Measurements from ENCODE around the gene CAST.

Gene CAST

GRCh38 chr5:96763026-96763425 is 100.8 kb downstream of the CAST start:
- Histone ChIP-seq H3K4me1 (ENCODE audit: control insufficient read depth, insufficient read depth, low read length) (no peaks in the 10 kb centered on the region), H3K9me3 (ENCODE audit: control insufficient read depth, insufficient read depth, low read length) (no peaks in the 10 kb centered on the region), H3K4me3 (ENCODE audit: low read depth, low read length) (no peak overlapping the region), H3K27me3 (ENCODE audit: control insufficient read depth, insufficient read depth, low read length) (no peaks in the 10 kb centered on the region), H3K27ac (ENCODE audit: low read depth, low read length) (no peak overlapping the region), H3K36me3 (ENCODE audit: control insufficient read depth, insufficient read depth, low read length) (peaks cover 27% of the 10 kb centered on the region), H3K9ac (ENCODE audit: low read depth, low read length) (no peak overlapping the region)

- H3K4me1 ChIP-seq (ENCODE audit: control insufficient read depth, insufficient read depth, low read length): peaks cover 7% of the 10 kb centered on the region
- peaks cover 42% of the 10 kb centered on the region for H3K36me3 ChIP-seq (ENCODE audit: control insufficient read depth, insufficient read depth, low read length)
- H3K9me3 ChIP-seq (ENCODE audit: control insufficient read depth, insufficient read depth, low read length): no peaks in the 10 kb centered on the region
- H3K4me3 ChIP-seq (ENCODE audit: low read depth, low read length): no peak overlapping the region
- H3K27me3 ChIP-seq (ENCODE audit: control insufficient read depth, insufficient read depth, low read length): no peaks in the 10 kb centered on the region
- no peak overlapping the region for H3K9ac ChIP-seq (ENCODE audit: low read depth, low read length)
- no peak overlapping the region for H3K27ac ChIP-seq (ENCODE audit: low read depth, low read length)
Measured at GRCh38 chr5:96765043-96765442, 102.9 kb downstream of the CAST start.

- Histone ChIP-seq H3K9me3 (ENCODE audit: control insufficient read depth, insufficient read depth, low read length) (no peaks in the 10 kb centered on the region), H3K27ac (ENCODE audit: low read depth, low read length) (no peak overlapping the region), H3K27me3 (ENCODE audit: control insufficient read depth, insufficient read depth, low read length) (no peaks in the 10 kb centered on the region), H3K36me3 (ENCODE audit: control insufficient read depth, insufficient read depth, low read length) (peaks cover 55% of the 10 kb centered on the region), H3K4me3 (ENCODE audit: low read depth, low read length) (no peak overlapping the region), H3K4me1 (ENCODE audit: control insufficient read depth, insufficient read depth, low read length) (peaks cover 7% of the 10 kb centered on the region), H3K9ac (ENCODE audit: low read depth, low read length) (no peak overlapping the region)
Measured at GRCh38 chr5:96768708-96769251, 106.6 kb downstream of the CAST start.

- H3K36me3 ChIP-seq (ENCODE audit: control insufficient read depth, insufficient read depth, low read length): peaks cover 64% of the 10 kb centered on the region
- no peak overlapping the region for H3K4me3 ChIP-seq (ENCODE audit: low read depth, low read length)
- peaks cover 7% of the 10 kb centered on the region for H3K4me1 ChIP-seq (ENCODE audit: control insufficient read depth, insufficient read depth, low read length)
- no peak overlapping the region for H3K27ac ChIP-seq (ENCODE audit: low read depth, low read length)
- no peaks in the 10 kb centered on the region for H3K9me3 ChIP-seq (ENCODE audit: control insufficient read depth, insufficient read depth, low read length)
- H3K9ac ChIP-seq (ENCODE audit: low read depth, low read length): no peak overlapping the region
- H3K27me3 ChIP-seq (ENCODE audit: control insufficient read depth, insufficient read depth, low read length): no peaks in the 10 kb centered on the region
Measured at GRCh38 chr5:96771395-96771794, 109.2 kb downstream of the CAST start.

GRCh38 chr5:96772111-96772510 is 109.9 kb downstream of the CAST start:
- Histone ChIP-seq H3K27ac (ENCODE audit: low read depth, low read length) (no peak overlapping the region), H3K36me3 (ENCODE audit: control insufficient read depth, insufficient read depth, low read length) (peaks cover 62% of the 10 kb centered on the region), H3K4me1 (ENCODE audit: control insufficient read depth, insufficient read depth, low read length) (peaks cover 7% of the 10 kb centered on the region)

GRCh38 chr5:96772542-96772941 is 110.4 kb downstream of the CAST start:
- H3K9ac ChIP-seq (ENCODE audit: low read depth, low read length): no peak overlapping the region
- no peaks in the 10 kb centered on the region for H3K9me3 ChIP-seq (ENCODE audit: control insufficient read depth, insufficient read depth, low read length)
- no peaks in the 10 kb centered on the region for H3K27me3 ChIP-seq (ENCODE audit: control insufficient read depth, insufficient read depth, low read length)
- H3K36me3 ChIP-seq (ENCODE audit: control insufficient read depth, insufficient read depth, low read length): peaks cover 59% of the 10 kb centered on the region
- H3K4me3 ChIP-seq (ENCODE audit: low read depth, low read length): no peak overlapping the region
- peaks cover 7% of the 10 kb centered on the region for H3K4me1 ChIP-seq (ENCODE audit: control insufficient read depth, insufficient read depth, low read length)
- no peak overlapping the region for H3K27ac ChIP-seq (ENCODE audit: low read depth, low read length)

More at GRCh38 chr5:96772111-96772510, 109.9 kb downstream of the CAST start:
- Histone ChIP-seq H3K9me3 (ENCODE audit: control insufficient read depth, insufficient read depth, low read length) (no peaks in the 10 kb centered on the region), H3K27me3 (ENCODE audit: control insufficient read depth, insufficient read depth, low read length) (no peaks in the 10 kb centered on the region), H3K9ac (ENCODE audit: low read depth, low read length) (no peak overlapping the region), H3K4me3 (ENCODE audit: low read depth, low read length) (no peak overlapping the region)

GRCh38 chr5:96775050-96775449 is 112.9 kb downstream of the CAST start:
- Histone ChIP-seq H3K9ac (ENCODE audit: low read depth, low read length) (no peak overlapping the region), H3K36me3 (ENCODE audit: control insufficient read depth, insufficient read depth, low read length) (peaks cover 52% of the 10 kb centered on the region), H3K4me3 (ENCODE audit: low read depth, low read length) (no peak overlapping the region), H3K9me3 (ENCODE audit: control insufficient read depth, insufficient read depth, low read length) (no peaks in the 10 kb centered on the region), H3K27ac (ENCODE audit: low read depth, low read length) (no peak overlapping the region), H3K4me1 (ENCODE audit: control insufficient read depth, insufficient read depth, low read length) (no peaks in the 10 kb centered on the region), H3K27me3 (ENCODE audit: control insufficient read depth, insufficient read depth, low read length) (no peaks in the 10 kb centered on the region)

GRCh38 chr5:96775689-96776088 is 113.5 kb downstream of the CAST start:
- Histone ChIP-seq H3K27ac (ENCODE audit: low read depth, low read length) (no peak overlapping the region), H3K9ac (ENCODE audit: low read depth, low read length) (no peak overlapping the region), H3K36me3 (ENCODE audit: control insufficient read depth, insufficient read depth, low read length) (peaks cover 51% of the 10 kb centered on the region), H3K4me3 (ENCODE audit: low read depth, low read length) (no peak overlapping the region), H3K4me1 (ENCODE audit: control insufficient read depth, insufficient read depth, low read length) (no peaks in the 10 kb centered on the region), H3K9me3 (ENCODE audit: control insufficient read depth, insufficient read depth, low read length) (no peaks in the 10 kb centered on the region), H3K27me3 (ENCODE audit: control insufficient read depth, insufficient read depth, low read length) (no peaks in the 10 kb centered on the region)

- Histone ChIP-seq H3K36me3 (ENCODE audit: control insufficient read depth, insufficient read depth, low read length) (peaks cover 46% of the 10 kb centered on the region), H3K4me3 (ENCODE audit: low read depth, low read length) (no peak overlapping the region), H3K27ac (ENCODE audit: low read depth, low read length) (no peak overlapping the region), H3K4me1 (ENCODE audit: control insufficient read depth, insufficient read depth, low read length) (no peaks in the 10 kb centered on the region), H3K9me3 (ENCODE audit: control insufficient read depth, insufficient read depth, low read length) (no peaks in the 10 kb centered on the region), H3K27me3 (ENCODE audit: control insufficient read depth, insufficient read depth, low read length) (no peaks in the 10 kb centered on the region), H3K9ac (ENCODE audit: low read depth, low read length) (no peak overlapping the region)
Measured at GRCh38 chr5:96776621-96777020, 114.4 kb downstream of the CAST start.

- peaks cover 38% of the 10 kb centered on the region for H3K36me3 ChIP-seq (ENCODE audit: control insufficient read depth, insufficient read depth, low read length)
- no peaks in the 10 kb centered on the region for H3K9me3 ChIP-seq (ENCODE audit: control insufficient read depth, insufficient read depth, low read length)
- H3K4me1 ChIP-seq (ENCODE audit: control insufficient read depth, insufficient read depth, low read length): no peaks in the 10 kb centered on the region
- no peak overlapping the region for H3K4me3 ChIP-seq (ENCODE audit: low read depth, low read length)
- no peaks in the 10 kb centered on the region for H3K27me3 ChIP-seq (ENCODE audit: control insufficient read depth, insufficient read depth, low read length)
- H3K27ac ChIP-seq (ENCODE audit: low read depth, low read length): no peak overlapping the region
- H3K9ac ChIP-seq (ENCODE audit: low read depth, low read length): no peak overlapping the region
Measured at GRCh38 chr5:96778409-96778808, 116.2 kb downstream of the CAST start.

GRCh38 chr5:96780626-96781025 is 118.5 kb downstream of the CAST start:
- H3K36me3 ChIP-seq (ENCODE audit: control insufficient read depth, insufficient read depth, low read length): peaks cover 29% of the 10 kb centered on the region
- no peak overlapping the region for H3K27ac ChIP-seq (ENCODE audit: low read depth, low read length)
- no peaks in the 10 kb centered on the region for H3K9me3 ChIP-seq (ENCODE audit: control insufficient read depth, insufficient read depth, low read length)
- H3K9ac ChIP-seq (ENCODE audit: low read depth, low read length): no peak overlapping the region
- no peaks in the 10 kb centered on the region for H3K27me3 ChIP-seq (ENCODE audit: control insufficient read depth, insufficient read depth, low read length)
- no peak overlapping the region for H3K4me3 ChIP-seq (ENCODE audit: low read depth, low read length)
- no peaks in the 10 kb centered on the region for H3K4me1 ChIP-seq (ENCODE audit: control insufficient read depth, insufficient read depth, low read length)
